ENCODE data around the gene RAF1. TPM values are rescaled to one million over a fixed set of nuclear protein-coding genes. Genes with fewer than 3 reads are reported as not detected.

Gene RAF1
- total RNA-seq, 2 donors from 2014 or later: 95.4 to 116 TPM

GRCh38 chr3:12622335-12622734 lies 41.6 kb downstream of the RAF1 start:
- no peak for TF ChIP-seq CTCF (conservative IDR thresholded peaks at IDR 0.05)
- no peak for DNase-seq
- H3K4me3 Mint-ChIP-seq: no peak overlapping the region
- no peaks in the 10 kb centered on the region for H3K4me1 ChIP-seq (ENCODE audit: control insufficient read depth, insufficient read depth, low read length)
- 93 to 98% methylated on average over 4 of the region's 4 CpGs for WGBS, 2 experiments (ENCODE audit: insufficient coverage in 1 of 2, insufficient read length in 1 of 2)
- no peaks in the 10 kb centered on the region for H3K27me3 Mint-ChIP-seq (ENCODE audit: insufficient read depth)
- H3K27ac Mint-ChIP-seq: no peak overlapping the region
- H3K27me3 ChIP-seq (ENCODE audit: control insufficient read depth, insufficient read depth, low read length, poor library complexity, severe bottlenecking): no peaks in the 10 kb centered on the region
- H3K36me3 Mint-ChIP-seq (ENCODE audit: low read depth): peaks cover 10% of the 10 kb centered on the region
- H3K9me3 Mint-ChIP-seq: no peaks in the 10 kb centered on the region
- H3K4me1 Mint-ChIP-seq: peaks cover 2% of the 10 kb centered on the region
- H3K4me3 ChIP-seq (ENCODE audit: low read length): no peak overlapping the region
- no peaks in the 10 kb centered on the region for H3K9me3 ChIP-seq (ENCODE audit: control insufficient read depth, low read length)
- H3K9ac ChIP-seq (ENCODE audit: extremely low read depth, low read length, poor library complexity, severe bottlenecking): no peak overlapping the region
- no peak overlapping the region for H3K27ac ChIP-seq (ENCODE audit: low read depth, low read length)
- H3K36me3 ChIP-seq (ENCODE audit: control insufficient read depth, insufficient read depth, low read length): peaks cover 12% of the 10 kb centered on the region

- TF ChIP-seq CTCF (conservative IDR thresholded peaks at IDR 0.05): no peak
- Mint-ChIP-seq H3K9me3 (no peaks in the 10 kb centered on the region), H3K4me3 (no peak overlapping the region), H3K27me3 (ENCODE audit: insufficient read depth) (no peaks in the 10 kb centered on the region), H3K36me3 (ENCODE audit: low read depth) (peaks cover 17% of the 10 kb centered on the region), H3K27ac (no peak overlapping the region), H3K4me1 (peaks cover 2% of the 10 kb centered on the region)
- no peaks in the 10 kb centered on the region for H3K27me3 ChIP-seq (ENCODE audit: control insufficient read depth, insufficient read depth, low read length, poor library complexity, severe bottlenecking)
- no peak overlapping the region for H3K27ac ChIP-seq (ENCODE audit: low read depth, low read length)
- H3K4me3 ChIP-seq (ENCODE audit: low read length): no peak overlapping the region
- peaks cover 26% of the 10 kb centered on the region for H3K36me3 ChIP-seq (ENCODE audit: control insufficient read depth, insufficient read depth, low read length)
- no peak for DNase-seq
- no peaks in the 10 kb centered on the region for H3K9me3 ChIP-seq (ENCODE audit: control insufficient read depth, low read length)
- H3K4me1 ChIP-seq (ENCODE audit: control insufficient read depth, insufficient read depth, low read length): no peaks in the 10 kb centered on the region
- no peak overlapping the region for H3K9ac ChIP-seq (ENCODE audit: extremely low read depth, low read length, poor library complexity, severe bottlenecking)
Observed at GRCh38 chr3:12620729-12621128, 43.2 kb downstream of the RAF1 start.

GRCh38 chr3:12620305-12620704 lies 43.6 kb downstream of the RAF1 start:
- Mint-ChIP-seq H3K36me3 (ENCODE audit: low read depth) (peaks cover 20% of the 10 kb centered on the region), H3K4me3 (no peak overlapping the region), H3K27ac (no peak overlapping the region), H3K27me3 (ENCODE audit: insufficient read depth) (no peaks in the 10 kb centered on the region), H3K9me3 (no peaks in the 10 kb centered on the region), H3K4me1 (peaks cover 2% of the 10 kb centered on the region)
- H3K9me3 ChIP-seq (ENCODE audit: control insufficient read depth, low read length): no peaks in the 10 kb centered on the region
- no peak for TF ChIP-seq CTCF (conservative IDR thresholded peaks at IDR 0.05)
- H3K4me3 ChIP-seq (ENCODE audit: low read length): no peak overlapping the region
- H3K27me3 ChIP-seq (ENCODE audit: control insufficient read depth, insufficient read depth, low read length, poor library complexity, severe bottlenecking): no peaks in the 10 kb centered on the region
- H3K36me3 ChIP-seq (ENCODE audit: control insufficient read depth, insufficient read depth, low read length): peaks cover 30% of the 10 kb centered on the region
- H3K9ac ChIP-seq (ENCODE audit: extremely low read depth, low read length, poor library complexity, severe bottlenecking): no peak overlapping the region
- DNase-seq: no peak
- H3K27ac ChIP-seq (ENCODE audit: low read depth, low read length): no peak overlapping the region
- 94 to 98% methylated on average over 6 of the region's 6 CpGs for WGBS, 2 experiments (ENCODE audit: insufficient coverage in 1 of 2, insufficient read length in 1 of 2)
- H3K4me1 ChIP-seq (ENCODE audit: control insufficient read depth, insufficient read depth, low read length): no peaks in the 10 kb centered on the region

Measured in endodermal cell (in vitro differentiated cells).